Caco-2 (cell line): ENCODE results near the gene RPS6KA2. TPM values are rescaled to one million over a fixed set of nuclear protein-coding genes. Genes with fewer than 3 reads are reported as not detected.

ENCODE experiments used
- BruUV-seq: library from RNA; stranded (reverse); fragments of 400-500 nt; replicated peaks from 2 replicates; lab custom pipeline; 2021; lab: Mats Ljungman, UMichigan
- CTCF ChIA-PET: fragments of 300-600 bp; sonication (Branson Sonifier 250); formaldehyde crosslinking; loops from one replicate; lab custom pipeline; 2022; ENCODE audit warnings: antibody characterized with exemption; lab: Charles Lee
- POLR2A ChIA-PET: fragments of 300-600 bp; sonication (Branson Sonifier 250); formaldehyde crosslinking; loops from one replicate; lab custom pipeline; 2022; ENCODE audit warnings: antibody characterized with exemption; lab: Charles Lee
- DNase-seq, 2 experiments: peaks; one replicate each; pipeline versions ENCODE4 v3.0.0 to v3.0.0-alpha.2; 2020 to 2022
- H3K27me3 ChIP-seq: replicated peaks from 2 replicates; pipeline ENCODE4 v1.6.0; 2011; ENCODE audit warnings: low read length; ENCODE audit not compliant: control insufficient read depth, insufficient read depth
- H3K36me3 ChIP-seq: 2 replicates; pipeline ENCODE4 v1.5.1; 2011; ENCODE audit warnings: low read length; ENCODE audit not compliant: control insufficient read depth, insufficient read depth
- H3K4me1 ChIP-seq: fragments of 250-450 bp; sonication (Bioruptor Pico); 2 replicates; pipeline ENCODE4 v1.5.1; 2020; ENCODE audit warnings: mild to moderate bottlenecking
- H3K4me3 ChIP-seq: 2 replicates; pipeline ENCODE4 v1.5.1; 2011; ENCODE audit warnings: low read depth, mild to moderate bottlenecking, control low read depth, low read length
- H3K9me3 ChIP-seq: fragments of 250-450 bp; sonication (Bioruptor Pico); 2 replicates; pipeline ENCODE4 v1.5.1; 2020; ENCODE audit warnings: mild to moderate bottlenecking, moderate library complexity
- H3K27ac Mint-ChIP-seq: one replicate; pipeline ENCODE4 v1.8.0; 2022; ENCODE audit warnings: mixed read lengths; ENCODE audit not compliant: unreplicated experiment
- H3K27me3 Mint-ChIP-seq: one replicate; pipeline ENCODE4 v1.8.0; 2022; ENCODE audit warnings: mixed read lengths; ENCODE audit not compliant: insufficient read depth, unreplicated experiment
- H3K36me3 Mint-ChIP-seq: one replicate; pipeline ENCODE4 v1.8.0; 2022; ENCODE audit warnings: mild to moderate bottlenecking, mixed read lengths; ENCODE audit not compliant: insufficient read depth, unreplicated experiment
- H3K4me1 Mint-ChIP-seq: one replicate; pipeline ENCODE4 v1.8.0; 2022; ENCODE audit warnings: low read depth, mixed read lengths; ENCODE audit not compliant: unreplicated experiment
- H3K4me3 Mint-ChIP-seq: one replicate; pipeline ENCODE4 v1.8.0; 2022; ENCODE audit warnings: mild to moderate bottlenecking, moderate library complexity, mixed read lengths; ENCODE audit not compliant: unreplicated experiment
- H3K9me3 Mint-ChIP-seq: one replicate; pipeline ENCODE4 v1.8.0; 2022; ENCODE audit warnings: mixed read lengths; ENCODE audit not compliant: unreplicated experiment
- CTCF ChIP-seq, 2 experiments: fragments of 200-600 bp in 1 of 2; IDR thresholded peaks; 1 replicate in 1 of 2; 2 replicates in 1 of 2; pipeline versions ENCODE4 v1.5.1 to v1.8.0; 2011 to 2022; ENCODE audit warnings: antibody characterized with exemption in 1 of 2, control low read depth in 1 of 2, inconsistent platforms in 1 of 2, low read depth in 1 of 2, low read length in 1 of 2, mild to moderate bottlenecking in 1 of 2, moderate library complexity in 1 of 2; ENCODE audit not compliant: insufficient read depth in 1 of 2, severe bottlenecking in 1 of 2, unreplicated experiment in 1 of 2
- intact Hi-C: fragments of 100-400 bp; cut with micrococcal nuclease; formaldehyde crosslinking; loops from one replicate; pipeline ENCODE4 v1.10.0; 2022; ENCODE audit not compliant: unreplicated experiment
- total RNA-seq: library from RNA; stranded (reverse); gene quantifications from 2 replicates; pipeline ENCODE4 v1.2.3, GENCODE V29; 2022

Gene RPS6KA2
- total RNA-seq, 1 experiment from 2014 or later = 5.6 TPM

DNA sequence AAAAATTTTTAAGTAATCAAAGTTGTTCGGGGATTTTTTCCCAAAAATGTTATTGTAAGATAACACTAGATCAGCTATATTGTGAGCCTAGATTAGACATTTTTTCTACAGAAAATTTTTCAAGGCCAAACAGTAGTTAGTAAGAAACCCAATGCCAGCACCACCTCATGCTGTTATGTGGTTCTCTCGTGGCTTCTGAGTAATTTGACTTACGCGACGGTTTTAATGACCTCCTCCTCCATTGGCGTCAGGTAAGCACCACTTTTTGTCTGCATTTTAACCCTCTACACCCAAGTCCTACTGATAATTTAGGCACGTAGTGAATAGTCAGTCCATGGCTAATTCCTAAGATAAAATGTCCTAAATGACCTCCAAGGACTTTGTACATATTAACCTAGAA lies 9.7 kb downstream of the RPS6KA2 start:
- H3K4me1 ChIP-seq = no peaks in the 10 kb centered on the region
- ChIA-PET CTCF (no interaction called here), POLR2A (no interaction called here)
- TF ChIP-seq CTCF (IDR thresholded peaks at IDR 0.05; ENCODE audit: insufficient read depth in 1 of 2, low read depth in 1 of 2, low read length in 1 of 2, severe bottlenecking in 1 of 2, unreplicated experiment in 1 of 2) = no peak
- intact Hi-C loops = no loop called here
- no peaks in the 10 kb centered on the region for H3K27me3 ChIP-seq
- Mint-ChIP-seq H3K9me3 (no peaks in the 10 kb centered on the region), H3K27ac (no peak overlapping the region), H3K36me3 (no peaks in the 10 kb centered on the region), H3K4me1 (no peaks in the 10 kb centered on the region), H3K27me3 (peaks cover 13% of the 10 kb centered on the region), H3K4me3 (no peak overlapping the region)
- no peaks in the 10 kb centered on the region for H3K9me3 ChIP-seq
- H3K4me3 ChIP-seq = no peak overlapping the region
- BruUV-seq = no TSS peak
- DNase-seq = no peak
- no peaks in the 10 kb centered on the region for H3K36me3 ChIP-seq

DNA sequence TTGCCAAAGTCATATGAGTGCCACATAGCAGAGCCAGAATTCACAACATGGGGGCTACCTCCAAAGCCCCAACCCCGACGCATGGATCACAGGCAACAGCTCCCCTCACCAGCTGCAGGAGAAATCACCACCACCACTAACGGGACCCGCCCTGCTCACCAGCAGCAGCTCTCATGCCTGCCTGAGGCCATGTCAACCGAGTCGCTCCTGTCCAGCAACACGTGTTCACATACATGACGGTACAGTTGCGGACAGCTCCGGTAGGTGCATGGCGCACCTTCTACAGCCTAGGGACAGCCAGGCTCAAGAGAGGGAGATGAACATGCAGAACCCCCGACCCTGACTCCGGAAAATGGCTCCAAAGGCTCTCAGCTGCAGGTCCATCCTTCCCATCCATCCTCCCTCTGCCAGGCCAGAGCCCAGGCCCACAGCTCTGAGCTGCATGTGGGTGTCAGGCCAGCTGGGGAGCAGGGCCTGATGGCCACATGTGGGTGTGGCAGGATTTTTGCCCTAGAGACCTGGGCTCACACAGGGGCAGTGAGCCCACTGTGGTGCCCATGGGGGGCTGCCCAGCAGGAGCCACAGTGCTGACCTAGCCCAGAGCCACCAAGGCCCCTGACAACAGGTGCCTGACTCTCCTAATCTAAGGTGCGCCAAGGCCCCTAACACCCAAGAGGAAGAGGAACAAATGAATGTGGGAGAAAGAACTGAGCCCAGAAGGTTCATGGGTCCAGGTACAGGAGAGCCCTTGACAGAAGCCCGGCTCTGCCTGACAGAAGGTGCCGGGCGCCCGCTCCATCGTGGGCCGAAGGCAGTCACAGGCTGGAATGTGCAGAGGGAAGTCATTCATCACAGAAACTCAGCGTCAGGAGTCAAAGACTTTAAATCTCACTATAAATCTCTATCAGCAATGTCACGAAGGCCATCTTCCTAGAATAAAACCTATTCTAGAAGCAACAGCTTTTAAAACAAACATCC lies 10.5 kb downstream of the RPS6KA2 start:
- TF ChIP-seq CTCF (IDR thresholded peaks at IDR 0.05; ENCODE audit: insufficient read depth in 1 of 2, low read depth in 1 of 2, low read length in 1 of 2, severe bottlenecking in 1 of 2, unreplicated experiment in 1 of 2) = no peak
- no peaks in the 10 kb centered on the region for H3K9me3 Mint-ChIP-seq
- intact Hi-C loops = no loop called here
- no TSS peak for BruUV-seq
- DNase-seq = no peak
- Histone ChIP-seq H3K27me3 (no peaks in the 10 kb centered on the region), H3K36me3 (no peaks in the 10 kb centered on the region), H3K9me3 (no peaks in the 10 kb centered on the region), H3K4me3 (no peak overlapping the region), H3K4me1 (no peaks in the 10 kb centered on the region)
- ChIA-PET POLR2A (no interaction called here), CTCF (no interaction called here)
- peaks cover 9% of the 10 kb centered on the region for H3K27me3 Mint-ChIP-seq
- no peaks in the 10 kb centered on the region for H3K36me3 Mint-ChIP-seq
- no peaks in the 10 kb centered on the region for H3K4me1 Mint-ChIP-seq
- H3K27ac Mint-ChIP-seq = no peak overlapping the region
- no peak overlapping the region for H3K4me3 Mint-ChIP-seq

DNA sequence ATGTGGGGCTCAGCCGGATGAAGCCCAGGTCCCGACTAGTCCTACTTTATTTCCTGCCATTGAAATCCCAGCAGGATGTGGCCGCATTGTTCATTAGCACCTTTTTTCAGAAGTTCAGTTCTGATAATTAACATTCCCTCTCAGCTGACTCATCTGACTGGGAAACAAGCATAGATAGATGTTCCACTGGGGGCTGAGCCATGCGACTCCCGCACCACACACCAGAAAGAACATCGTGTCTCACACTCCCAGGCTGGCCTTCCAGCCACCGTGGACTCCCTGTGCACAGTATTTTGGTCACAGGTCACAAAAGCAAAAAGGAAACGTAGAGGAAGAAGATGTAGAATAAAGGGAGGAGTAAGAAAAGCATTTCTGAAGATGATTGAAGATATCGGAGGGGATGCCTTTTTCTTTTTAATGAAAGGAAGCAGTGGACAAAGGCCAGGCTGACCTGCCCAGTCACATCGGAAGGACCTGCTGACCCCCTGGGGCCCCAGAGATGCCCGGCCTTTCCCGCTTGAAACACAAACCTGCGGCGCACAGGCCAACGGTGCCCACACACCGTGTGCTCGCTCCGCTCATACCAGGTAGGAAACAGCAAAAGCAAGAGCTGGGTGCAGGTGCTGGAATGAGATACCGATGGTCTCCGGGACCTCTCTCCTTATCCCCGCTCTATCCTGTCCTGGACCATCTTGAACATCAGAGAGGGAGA lies 11.8 kb downstream of the RPS6KA2 start:
- ChIA-PET POLR2A (no interaction called here), CTCF (no interaction called here)
- BruUV-seq = no TSS peak
- Mint-ChIP-seq H3K9me3 (no peaks in the 10 kb centered on the region), H3K4me1 (no peaks in the 10 kb centered on the region), H3K27me3 (peaks cover 2% of the 10 kb centered on the region), H3K4me3 (no peak overlapping the region), H3K27ac (no peak overlapping the region), H3K36me3 (no peaks in the 10 kb centered on the region)
- no peaks in the 10 kb centered on the region for H3K9me3 ChIP-seq
- no peaks in the 10 kb centered on the region for H3K36me3 ChIP-seq
- no peak overlapping the region for H3K4me3 ChIP-seq
- no peaks in the 10 kb centered on the region for H3K27me3 ChIP-seq
- no peaks in the 10 kb centered on the region for H3K4me1 ChIP-seq
- intact Hi-C loops = no loop called here
- TF ChIP-seq CTCF (IDR thresholded peaks at IDR 0.05; ENCODE audit: insufficient read depth in 1 of 2, low read depth in 1 of 2, low read length in 1 of 2, severe bottlenecking in 1 of 2, unreplicated experiment in 1 of 2) = no peak
- no peak for DNase-seq
